Measurements from ENCODE around the gene ACER2.

ACER2 gene

GRCh38 chr9:19486803-19487202, 78.0 kb downstream of the ACER2 start:
- DNase-seq (ENCODE audit: low read depth in 3 of 3): no peak

- DNase-seq (ENCODE audit: low read depth in 3 of 3): no peak
Observed at GRCh38 chr9:19488721-19489120, 79.9 kb downstream of the ACER2 start.

GRCh38 chr9:19490269-19490668, 81.5 kb downstream of the ACER2 start:
- no peak for DNase-seq (ENCODE audit: low read depth in 3 of 3)

- DNase-seq (ENCODE audit: low read depth in 3 of 3): no peak
Observed at GRCh38 chr9:19490828-19491227, 82.0 kb downstream of the ACER2 start.

DNA sequence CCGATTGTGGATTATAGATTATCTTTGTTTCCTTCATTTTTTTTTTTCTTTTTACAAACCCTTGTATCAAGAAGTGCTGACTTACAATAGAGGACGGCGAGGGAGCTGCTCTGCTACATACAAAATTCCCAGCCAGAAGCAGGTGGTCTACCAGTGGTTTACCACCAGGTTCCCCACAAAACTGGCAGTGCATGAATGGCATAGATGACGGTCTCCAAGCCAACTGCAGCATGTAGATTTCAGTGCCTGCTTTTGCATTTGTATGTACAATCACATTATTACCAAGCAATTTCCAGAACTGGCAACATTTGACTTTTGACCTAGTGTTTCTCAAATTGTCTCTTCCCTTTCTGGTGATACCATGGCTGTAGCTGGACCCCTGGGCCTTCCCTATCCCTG, 84.0 kb downstream of the ACER2 start:
- DNase-seq (ENCODE audit: low read depth in 3 of 3): no peak

- DNase-seq (ENCODE audit: low read depth in 3 of 3): peak in 1 of 3 experiments; percentile 13
Observed at GRCh38 chr9:19493174-19493811, 84.5 kb downstream of the ACER2 start.

DNA sequence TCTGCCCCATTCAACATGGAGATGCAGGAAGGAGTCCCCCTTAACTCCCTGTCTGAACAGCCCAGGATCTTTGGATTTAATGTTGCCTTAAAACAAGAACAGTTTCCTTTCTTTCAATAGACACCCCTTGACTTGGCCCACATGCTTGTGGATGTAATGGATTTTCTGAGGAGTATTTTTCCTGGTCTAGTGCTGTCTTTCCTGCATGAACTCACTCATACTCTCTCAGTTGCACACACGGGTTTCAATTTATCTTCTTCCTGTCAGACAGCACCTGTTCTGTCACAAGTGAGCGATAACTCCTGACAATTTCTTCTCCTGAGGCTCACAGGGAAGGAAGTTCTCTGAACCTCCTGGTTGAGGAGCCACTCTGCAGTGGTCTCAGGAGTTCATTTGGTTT, 85.1 kb downstream of the ACER2 start:
- no peak for DNase-seq (ENCODE audit: low read depth in 3 of 3)

DNA sequence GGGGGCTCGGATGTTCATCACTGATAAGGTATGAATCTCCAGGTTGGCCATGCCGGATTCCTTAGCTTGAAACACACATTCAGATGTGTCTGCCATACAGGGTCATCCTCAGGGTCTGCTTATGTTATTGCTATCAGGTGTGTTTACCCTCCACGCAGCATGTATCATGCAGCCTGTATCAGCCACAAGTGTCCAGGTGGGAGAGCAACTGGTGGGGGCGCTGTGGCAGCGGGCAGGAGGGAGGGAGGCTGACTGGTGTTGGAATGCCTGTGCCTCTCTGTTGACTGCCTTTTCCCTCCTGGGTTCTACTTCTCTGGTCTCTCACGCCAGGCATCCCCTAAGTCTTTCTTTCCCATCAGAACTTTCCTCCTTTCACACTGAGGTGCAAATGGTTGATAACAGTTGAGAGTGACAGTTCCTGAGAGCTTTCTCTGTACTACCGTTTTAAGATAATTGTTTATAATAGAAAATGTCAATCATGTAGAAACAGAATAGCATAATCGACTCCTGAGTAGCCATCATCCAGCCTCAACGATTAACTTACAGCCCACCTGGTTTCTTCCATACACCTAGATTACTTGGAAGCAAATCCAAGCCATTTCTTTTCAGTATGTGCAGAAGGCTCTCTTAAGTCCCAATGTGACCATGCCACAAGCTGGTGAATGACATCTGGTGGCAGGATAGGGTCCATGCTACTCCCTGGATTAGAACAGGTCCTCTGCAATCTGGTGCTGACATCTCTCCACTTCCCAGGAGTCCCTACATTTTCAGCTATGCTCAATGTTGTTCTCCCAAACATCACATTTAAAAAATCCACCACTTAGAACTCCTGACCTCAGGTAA, 86.6 kb downstream of the ACER2 start:
- DNase-seq (ENCODE audit: low read depth in 3 of 3): no peak

DNA sequence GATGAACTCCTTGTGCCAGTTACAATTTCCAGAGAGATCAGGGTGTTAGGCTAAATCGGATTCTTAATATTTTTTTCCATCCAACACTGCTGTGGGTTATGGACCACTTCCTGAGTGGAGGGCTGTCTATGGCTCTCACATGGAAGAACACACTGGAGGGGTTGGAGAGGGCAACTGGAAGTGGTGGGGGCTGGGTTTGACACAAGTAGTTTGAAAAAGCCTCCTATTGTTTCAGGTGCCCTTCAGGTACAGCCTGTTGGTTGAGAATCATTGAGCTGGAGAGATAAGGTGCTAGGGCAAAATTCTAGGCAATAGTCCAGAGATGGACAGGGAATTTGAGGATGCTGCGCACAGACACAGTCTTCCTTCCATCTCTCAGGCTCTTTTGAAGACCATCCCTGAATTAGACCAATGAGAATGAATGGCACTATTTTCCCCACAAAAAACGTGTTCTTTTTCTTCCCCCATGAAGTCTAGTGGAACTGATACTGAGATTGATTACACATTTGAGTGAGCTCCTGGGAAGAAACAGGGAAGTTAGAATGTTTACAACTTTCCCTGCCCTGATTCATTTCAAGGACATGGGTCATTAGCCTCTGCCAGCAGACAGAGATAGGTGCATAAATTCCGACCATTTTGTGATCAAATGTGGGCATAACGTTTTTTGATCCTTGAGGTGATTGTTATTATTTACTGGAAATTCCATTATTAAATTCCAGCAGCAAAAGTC, 87.7 kb downstream of the ACER2 start:
- DNase-seq (ENCODE audit: low read depth in 3 of 3): no peak

- no peak for DNase-seq (ENCODE audit: low read depth in 3 of 3)
Observed at GRCh38 chr9:19497276-19497675, 88.5 kb downstream of the ACER2 start.

GRCh38 chr9:19498015-19498414, 89.2 kb downstream of the ACER2 start:
- DNase-seq (ENCODE audit: low read depth in 3 of 3): no peak

Data from stimulated activated CD4-positive, alpha-beta T cell treated with anti-CD3 and anti-CD28 coated beads, TNF-alpha, amount 100 ng/mL, for 4 hours (primary cell).